ENCODE results near the gene VKORC1L1.
"Not testable (repeated sequence)": the region's sequence is repeated elsewhere in the genome, so short reads cannot be mapped to it uniquely, and the experiment has no call there.

The VKORC1L1 gene

DNA sequence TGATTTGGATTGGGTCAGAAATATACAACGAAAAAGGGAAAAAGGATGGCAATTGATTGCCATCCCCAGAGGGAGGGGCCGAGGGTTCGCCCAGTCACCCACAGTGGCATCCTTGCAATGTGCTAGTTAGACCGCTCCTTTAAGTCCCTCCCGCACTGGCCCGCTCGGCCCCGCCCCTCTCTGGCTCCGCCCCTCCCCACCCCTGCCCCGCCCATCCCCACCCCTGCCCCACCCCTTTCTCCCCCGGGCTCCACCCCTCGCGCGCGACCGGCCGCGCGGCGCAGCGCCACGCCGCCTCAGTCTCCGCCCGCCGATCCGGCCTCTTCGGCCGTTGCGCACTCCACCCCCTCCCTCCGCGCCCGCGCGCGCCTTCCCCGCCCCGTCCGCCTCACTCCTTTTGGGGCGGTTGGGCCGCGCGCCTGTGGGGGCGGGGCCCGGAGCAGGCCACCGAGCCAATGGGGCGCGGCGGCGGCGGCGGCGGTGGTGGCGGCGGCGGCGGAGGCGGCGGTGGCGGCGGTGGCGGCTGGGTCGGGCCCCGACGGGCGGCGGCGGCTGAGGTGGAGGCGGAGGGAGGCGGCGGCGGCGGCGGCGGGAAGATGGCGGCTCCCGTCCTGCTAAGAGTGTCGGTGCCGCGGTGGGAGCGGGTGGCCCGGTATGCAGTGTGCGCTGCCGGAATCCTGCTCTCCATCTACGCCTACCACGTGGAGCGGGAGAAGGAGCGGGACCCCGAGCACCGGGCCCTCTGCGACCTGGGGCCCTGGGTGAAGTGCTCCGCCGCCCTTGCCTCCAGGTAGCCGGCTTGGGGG is at the start of gene VKORC1L1:
TSS of gene VKORC1L1 (plus strand) at position 299 of the 806 bp plus-strand sequence. CDS start at position 597, 298 bp downstream.
- peak; percentile 96 for DNase-seq (ENCODE audit: low spot score)

DNA sequence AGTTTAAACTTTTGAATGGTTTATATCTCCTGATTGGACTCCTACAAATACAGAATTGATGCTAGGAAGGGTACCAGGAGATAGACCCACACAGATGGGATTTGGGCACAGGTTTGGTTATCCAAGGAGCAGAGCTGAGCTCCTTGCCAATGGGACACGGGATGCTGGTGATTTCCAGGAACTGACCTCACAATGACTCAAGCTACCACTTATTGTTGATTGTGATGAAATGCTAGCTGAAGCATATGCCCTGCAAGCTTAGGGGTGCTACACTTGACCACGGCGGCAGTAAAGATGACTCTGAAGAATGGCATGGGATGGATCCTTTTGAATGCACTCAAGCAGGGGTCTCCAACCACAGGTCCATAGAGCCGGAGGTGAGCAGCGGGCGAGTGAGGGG is 45.5 kb upstream of the VKORC1L1 start:
- DNase-seq (ENCODE audit: low spot score), result no peak

DNA sequence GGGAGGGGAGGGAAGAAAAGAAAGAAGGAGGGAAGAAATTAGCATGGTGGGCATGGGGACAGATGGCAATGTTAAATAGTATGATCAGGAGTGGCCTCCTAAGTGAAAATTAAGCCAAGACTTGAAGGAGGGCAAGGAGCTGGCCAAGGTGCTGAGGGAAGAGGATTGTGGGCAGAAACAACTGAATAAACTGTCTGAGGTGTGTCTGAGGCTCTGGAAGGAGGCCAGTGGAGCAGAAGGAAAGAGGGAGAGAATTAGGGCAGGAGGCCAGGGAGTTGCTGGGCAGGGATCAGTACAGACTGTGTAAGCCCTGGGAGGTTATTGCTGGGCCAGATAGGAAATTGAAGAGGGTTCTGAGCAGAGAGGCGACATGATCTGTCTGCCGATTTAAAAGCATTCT is 40.6 kb upstream of the VKORC1L1 start:
- no peak for DNase-seq (ENCODE audit: low spot score)

DNA sequence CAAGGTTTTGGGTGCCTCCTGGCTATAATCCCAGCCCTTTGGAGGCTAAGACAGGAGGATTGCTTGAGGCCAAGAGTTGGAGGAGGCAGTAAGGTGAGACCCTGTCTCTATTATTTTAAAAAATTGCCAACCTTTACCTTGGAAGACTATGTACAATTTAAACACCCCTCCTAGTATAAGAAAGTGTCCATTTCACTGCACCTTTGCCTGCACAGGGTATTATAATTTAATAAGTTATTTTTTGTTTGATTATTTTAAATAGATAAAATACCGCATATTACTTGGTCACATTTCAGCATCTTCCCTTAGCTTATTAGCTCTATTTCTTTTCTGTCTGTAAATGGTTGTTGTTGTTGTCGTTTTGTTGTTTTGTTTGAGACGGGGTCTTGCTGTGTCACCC is 36.2 kb upstream of the VKORC1L1 start:
- DNase-seq (ENCODE audit: low spot score), result not testable (repeated sequence)

DNA sequence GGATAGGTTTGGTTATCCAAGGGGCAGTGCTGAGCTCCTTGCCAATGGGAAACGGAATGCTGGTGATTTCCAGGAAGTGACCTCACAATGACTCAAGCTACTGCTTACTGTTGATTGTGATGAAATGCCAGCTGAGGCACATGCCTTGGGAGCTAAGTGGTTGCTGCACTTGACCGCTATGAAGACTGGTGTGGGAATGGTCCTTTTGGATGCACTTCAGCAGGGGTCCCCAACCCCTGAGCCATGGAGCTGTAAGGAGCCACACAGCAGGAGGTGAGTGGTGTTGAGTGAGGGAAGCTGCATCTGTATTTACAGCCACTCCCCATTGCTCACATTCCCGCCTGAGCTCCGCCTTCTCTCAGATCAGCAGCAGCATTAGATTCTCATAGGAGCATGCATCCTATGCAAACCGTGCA is 35.3 kb upstream of the VKORC1L1 start:
- not testable (repeated sequence) for DNase-seq (ENCODE audit: low spot score)

DNA sequence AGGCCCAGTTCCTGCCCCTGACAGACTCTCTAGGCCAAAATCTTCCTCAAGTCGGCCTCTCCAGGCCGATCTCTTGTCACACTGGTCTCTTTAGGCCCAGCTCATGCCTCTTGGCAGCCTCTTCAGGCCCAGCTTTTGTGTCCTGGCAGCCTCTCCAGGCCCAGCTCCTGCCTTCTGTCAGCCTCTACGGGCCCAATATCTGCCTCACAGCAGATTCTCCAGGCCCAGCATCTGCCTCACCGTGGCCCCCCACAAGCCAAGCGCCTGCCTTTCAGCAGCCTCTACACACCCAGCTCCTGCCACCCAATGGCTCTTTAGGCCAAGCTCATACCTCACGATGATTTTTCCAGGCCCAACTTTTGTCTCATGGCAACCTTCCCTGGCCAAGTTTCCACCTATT is 33.0 kb upstream of the VKORC1L1 start:
- no peak for DNase-seq (ENCODE audit: low spot score)

DNA sequence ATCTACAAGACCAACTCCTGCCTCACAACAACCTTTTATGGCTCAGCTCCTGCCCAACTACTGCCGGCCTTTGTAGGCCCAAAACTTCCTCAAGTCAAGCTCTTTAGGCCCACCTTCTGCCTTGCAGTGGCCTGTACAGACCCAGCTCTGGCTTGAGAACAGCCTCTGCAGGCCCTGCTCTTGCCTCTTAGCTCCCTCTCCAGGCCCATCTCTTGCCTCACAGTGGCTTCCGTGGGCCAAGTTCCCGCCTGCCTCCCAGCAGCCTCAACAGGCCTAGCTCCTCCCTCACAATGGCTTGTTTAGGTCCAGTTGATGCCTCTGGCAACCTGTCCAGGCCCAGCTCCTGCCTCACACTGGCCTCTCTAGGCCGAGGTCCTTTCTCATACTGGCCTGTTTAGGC is 32.4 kb upstream of the VKORC1L1 start:
- no peak for DNase-seq (ENCODE audit: low spot score)

DNA sequence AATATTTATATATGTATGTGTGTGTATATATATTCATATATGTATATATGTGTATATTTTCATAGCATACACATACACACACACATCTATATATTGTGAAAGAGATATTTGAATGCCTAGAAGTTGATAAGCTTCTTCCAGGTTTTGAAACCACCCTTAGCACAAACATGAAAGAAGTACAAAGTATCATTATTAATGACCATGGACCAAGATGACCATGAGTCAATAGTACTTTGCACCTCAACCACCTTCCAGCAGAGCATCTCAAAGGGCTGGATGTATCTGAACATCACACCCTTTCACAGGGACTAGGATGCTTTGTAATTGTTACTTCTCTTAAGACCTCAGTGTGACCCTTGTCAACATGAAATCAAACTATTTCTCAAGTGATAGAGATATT is 29.3 kb upstream of the VKORC1L1 start:
- not testable (repeated sequence) for DNase-seq (ENCODE audit: low spot score)

DNA sequence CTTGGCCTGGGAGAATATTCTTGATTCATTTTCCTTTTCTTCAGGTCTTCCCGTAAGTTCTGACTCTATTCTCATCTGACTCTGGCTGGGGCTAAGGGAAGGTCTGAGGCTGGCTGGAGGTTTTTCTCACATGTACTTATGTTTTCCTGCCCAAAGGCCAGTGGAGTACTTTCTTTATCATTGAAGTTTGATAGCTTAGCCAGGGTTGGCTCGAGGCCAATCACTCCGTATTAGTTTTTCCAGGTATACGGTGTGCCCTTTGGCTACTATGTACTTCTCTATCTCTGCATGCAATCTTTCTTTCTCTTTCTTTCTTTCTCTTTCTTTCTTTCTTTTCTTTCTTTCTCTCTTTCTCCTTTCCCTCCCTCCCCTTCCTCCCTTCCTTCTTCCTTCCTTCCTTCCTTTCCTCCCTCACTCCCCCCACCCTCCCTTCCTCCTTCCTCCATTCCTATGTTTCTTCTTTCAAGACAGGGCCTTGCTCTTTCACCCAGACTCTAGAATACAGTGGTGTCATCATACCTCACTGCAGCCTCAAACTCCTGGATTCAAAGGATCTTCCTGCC is 26.8 kb upstream of the VKORC1L1 start:
- DNase-seq (ENCODE audit: low spot score), result no peak

DNA sequence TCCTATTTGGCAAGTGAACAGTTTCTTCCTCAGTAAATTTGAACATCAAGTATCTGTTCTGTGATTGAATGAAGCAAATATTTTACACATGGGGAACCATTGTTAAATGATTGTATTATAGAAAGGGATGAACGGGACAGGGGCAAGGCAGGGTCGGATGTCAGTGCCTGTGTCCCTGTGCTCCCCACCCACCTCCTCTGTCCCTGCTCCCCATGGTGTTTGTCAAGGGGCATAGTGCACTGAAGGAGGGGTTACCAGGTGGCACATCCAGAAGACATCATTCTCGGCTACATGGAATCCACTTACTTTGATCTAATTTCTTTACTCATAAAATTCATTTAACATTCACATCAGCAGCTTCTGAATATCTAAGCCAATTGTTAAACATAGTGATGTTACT is 19.4 kb upstream of the VKORC1L1 start:
- not testable (repeated sequence) for DNase-seq (ENCODE audit: low spot score)

DNA sequence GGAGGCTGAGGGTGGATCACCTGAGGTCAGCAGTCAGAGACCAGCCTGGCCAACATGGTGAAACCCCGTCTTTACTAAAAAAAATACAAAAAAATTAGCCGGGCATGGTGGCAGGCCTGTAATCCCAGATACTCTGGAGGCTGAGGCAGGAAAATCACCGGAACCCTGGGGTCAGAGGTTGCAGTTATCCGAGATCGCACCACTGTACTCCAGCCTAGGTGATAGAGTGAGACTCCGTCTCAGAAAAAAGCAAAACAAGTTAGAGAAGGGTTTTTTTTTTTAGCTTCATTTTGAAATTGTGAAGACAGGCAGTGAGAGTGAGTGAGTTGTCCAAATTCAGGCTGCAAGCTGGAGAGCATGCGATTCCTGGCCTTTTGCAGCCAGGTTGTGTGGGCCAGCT is 19.0 kb upstream of the VKORC1L1 start:
- not testable (repeated sequence) for DNase-seq (ENCODE audit: low spot score)

DNA sequence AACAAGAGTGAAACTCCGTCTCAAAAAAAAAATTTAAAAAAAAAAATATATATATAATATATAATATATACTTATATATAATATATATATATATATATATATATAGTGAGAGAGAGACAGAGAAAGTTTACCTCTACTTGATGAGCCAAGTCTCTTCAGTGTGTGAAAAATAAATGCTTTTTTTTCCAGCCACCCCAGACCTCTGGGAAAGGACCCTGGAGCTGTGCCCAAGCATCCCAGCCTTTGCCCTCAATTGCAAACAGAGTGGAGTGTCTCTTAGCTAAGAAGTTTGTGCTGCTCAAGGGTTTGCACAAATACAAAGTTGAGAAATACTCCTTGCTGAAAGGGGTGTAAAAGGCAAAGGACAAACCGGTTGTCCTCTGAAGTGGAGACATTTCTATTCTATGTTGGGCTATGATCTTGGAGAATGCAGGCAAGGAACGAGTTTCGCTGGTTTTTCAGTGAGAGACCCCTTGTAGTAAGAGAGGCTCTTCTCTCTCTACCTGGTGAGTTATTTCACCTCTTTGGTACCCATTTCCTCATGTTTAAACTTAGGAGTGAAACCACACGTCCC is 15.5 kb upstream of the VKORC1L1 start:
- DNase-seq (ENCODE audit: low spot score), result not testable (repeated sequence)

DNA sequence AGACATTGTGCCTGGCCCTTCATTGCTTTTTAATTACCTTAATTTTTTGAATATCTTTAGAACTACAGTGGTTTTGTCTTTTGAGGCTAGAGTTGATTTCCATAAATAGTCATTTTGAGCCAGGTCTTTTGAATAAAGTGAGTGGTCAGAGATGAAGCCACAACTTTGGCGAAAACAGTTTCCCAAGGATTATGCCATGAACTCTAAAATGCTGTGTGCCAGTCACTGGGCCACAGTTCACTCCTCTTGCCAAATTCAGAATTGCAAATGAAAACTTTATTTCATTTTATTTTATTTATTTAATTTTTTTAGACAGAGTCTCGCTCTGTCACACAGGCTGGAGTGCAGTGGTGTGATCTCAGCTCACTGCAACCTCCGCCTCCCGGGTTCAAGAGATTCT is 14.2 kb upstream of the VKORC1L1 start:
- DNase-seq (ENCODE audit: low spot score), result not testable (repeated sequence)

DNA sequence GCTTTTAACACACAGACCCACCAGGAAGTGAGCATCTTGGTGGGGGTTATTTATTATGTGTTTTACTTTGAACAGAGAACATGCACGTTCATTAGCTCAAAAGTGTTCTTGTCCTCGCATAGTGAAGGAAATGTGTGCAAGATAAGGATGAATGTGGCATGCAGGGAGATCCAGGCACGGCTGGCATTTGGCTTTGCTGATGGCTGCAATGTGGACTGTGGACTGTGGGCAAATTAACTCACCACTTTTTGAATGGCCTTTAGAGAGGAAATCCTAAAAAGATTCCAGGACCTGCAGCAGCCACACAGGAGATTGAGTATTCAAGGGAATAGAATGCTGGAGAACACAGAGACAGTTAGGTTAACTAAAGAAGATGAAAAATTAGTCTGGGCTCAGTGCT is 6.6 kb upstream of the VKORC1L1 start:
- DNase-seq (ENCODE audit: low spot score), result not testable (repeated sequence)

DNA sequence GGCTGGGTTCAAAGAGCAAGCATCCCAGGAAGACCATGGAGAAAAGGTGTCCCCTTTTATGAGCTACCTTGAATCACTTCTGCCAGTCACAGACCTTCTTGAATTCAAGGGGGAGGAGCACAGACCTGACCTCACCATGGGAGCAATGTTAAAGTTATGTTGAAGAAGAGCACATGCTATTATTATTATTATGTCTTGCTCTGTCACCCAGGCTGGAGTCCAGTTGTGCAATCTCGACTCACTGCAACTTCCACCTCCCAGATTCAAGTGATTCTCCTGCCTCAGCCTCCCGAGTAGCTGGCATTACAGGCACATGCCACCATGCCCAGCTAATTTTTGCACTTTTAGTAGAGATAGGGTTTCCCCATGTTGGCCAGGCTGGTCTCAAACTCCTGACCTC is 5.2 kb upstream of the VKORC1L1 start:
- not testable (repeated sequence) for DNase-seq (ENCODE audit: low spot score)

DNA sequence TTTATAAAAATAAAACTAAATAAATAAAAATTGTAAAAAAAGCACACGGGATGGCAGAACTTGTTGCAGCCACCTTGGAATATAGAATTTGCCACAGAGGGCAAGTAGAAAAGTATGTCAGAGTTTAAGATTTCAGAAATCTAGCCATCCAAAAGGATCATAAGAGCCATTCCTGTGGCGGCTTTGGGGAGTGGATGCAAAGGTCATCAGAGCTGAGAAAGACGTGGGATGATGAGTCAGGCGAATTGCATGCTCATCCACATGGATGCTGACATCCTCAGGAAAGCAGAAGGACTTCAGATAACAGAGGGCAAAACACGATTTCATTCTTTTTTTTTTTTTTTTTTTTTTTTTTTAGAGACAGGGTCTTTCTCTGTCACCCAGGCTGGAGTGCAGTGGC is 3.6 kb upstream of the VKORC1L1 start:
- DNase-seq (ENCODE audit: low spot score), result not testable (repeated sequence)

DNA sequence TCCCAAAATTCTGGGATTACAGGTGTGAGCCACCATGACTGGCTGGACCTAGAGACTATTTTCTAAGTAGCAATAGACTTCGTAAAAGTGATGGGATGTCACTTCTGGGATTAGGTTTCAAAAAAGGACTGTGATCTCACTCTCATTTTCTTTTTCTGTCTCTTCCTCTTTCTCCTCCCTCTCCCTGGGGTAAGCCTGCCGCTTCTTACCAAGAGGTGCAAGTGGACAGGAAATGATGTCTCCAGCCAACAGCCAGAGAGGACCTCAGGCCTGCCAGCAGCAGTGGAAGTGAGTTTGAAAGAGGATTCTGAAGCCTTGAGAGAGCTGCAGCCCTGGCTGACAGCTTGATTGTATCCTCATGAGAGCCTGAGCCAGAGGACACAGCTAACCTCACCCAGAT is 1.4 kb upstream of the VKORC1L1 start:
- not testable (repeated sequence) for DNase-seq (ENCODE audit: low spot score)

DNA sequence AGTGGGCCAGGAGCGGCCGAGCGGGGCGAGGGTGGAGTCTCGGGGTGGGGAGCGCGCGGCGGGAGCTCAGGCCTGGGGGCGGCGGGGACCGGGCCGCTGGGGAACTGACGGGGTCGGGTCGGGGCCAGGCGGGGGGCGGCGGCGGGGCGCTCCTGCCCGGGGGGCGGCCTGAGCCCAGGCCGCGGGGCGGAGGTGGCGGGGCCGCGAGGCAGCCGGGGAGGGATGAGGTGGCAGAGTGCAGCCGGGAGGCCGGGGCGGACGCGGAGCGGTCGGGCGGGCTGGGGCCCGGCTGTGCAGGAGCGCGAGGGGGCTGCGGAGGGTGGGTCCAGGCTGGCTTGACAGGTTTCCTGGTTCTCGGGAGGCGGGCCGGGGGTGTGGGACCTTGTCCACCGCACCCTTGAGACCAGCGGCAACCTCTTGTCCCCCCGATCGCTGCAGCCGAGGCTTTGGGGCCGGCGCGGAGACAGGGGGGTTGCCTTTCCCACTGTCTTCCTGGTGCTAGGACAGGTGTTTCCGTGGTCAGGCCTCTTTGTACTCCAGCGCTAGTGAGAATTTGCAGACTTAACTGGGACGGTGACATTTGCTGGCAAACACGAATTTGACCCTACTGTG is 814 bp downstream of the VKORC1L1 start:
- not testable (repeated sequence) for DNase-seq (ENCODE audit: low spot score)

DNA sequence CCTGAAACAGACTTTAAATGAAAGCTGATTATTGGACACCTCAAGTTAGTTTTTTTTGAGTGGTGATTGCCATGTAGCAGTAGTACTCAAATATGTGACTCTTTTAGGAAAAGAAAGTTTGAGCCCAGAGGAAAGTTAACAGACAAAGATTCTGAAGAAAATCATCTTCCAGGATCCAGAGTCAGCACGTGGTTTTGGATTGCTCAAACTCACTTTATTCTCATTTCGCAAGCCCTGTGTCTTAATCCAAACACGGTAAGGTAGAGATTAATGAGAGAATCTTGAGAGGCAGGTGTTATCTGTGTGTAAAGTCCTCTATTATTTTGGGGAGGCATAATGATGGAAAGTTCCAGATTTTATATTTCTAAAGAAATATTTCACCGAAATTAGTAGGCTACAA is 2.8 kb downstream of the VKORC1L1 start:
- not testable (repeated sequence) for DNase-seq (ENCODE audit: low spot score)

DNA sequence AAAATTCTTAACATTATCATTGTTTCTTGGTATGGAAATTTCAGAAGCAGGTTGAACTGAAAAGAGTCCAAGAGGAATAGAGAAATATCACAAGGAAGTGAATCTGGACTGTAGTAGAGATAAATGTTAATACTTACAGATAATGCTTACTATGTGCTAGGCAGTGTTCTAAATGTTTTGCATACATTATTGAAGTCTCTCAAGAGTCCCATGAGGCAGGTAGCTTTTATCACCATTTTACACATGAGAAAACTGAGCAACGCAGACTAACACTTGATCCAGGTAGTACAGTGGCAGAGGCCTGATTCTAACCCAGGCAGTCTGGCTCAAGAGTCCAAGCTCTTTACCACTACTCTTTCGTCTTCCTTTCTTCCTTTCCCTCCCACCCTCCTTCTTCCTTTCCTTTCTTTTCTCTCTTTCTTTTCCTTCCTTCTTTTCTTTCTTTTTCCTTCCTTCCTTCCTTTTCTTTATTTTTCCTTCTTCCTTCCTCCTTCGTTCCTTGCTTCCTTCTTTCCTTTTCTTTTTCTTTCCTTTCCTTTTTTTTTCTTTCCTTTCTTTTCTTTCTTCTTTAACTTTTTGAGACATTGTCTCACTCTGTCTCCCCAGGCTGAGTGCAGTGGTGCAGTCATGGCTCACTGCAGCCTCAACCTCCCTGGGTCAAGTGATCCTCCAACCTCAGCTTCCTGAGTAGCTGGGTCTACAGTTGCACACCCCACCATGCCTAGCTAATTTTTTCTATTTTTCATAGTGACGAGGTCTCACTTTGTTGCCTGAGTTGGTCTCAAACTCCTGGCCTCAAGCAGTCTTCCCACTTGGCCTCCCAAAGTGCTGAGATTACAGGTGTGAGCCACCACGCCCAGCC is 6.6 kb downstream of the VKORC1L1 start:
- not testable (repeated sequence) for DNase-seq (ENCODE audit: low spot score)

DNA sequence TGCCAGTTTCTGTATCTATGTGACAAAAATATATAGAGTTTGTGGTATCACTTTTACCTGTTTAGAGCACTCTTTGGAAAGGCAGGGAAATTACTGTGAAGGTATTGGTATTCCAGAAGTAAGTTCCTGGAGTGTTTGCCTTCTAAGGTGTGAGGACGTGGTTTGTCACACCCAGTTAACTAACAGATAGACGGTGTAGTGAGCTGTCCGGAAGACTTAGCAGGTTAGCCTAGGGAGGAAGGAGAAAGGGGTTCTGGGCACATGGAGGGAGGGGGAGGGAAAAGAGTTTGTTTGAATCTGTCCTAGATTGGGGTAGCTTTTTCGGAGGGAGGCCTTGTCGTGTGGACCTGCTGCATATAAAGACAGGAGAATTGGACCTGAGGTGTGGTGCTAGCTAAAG is 7.4 kb downstream of the VKORC1L1 start:
- DNase-seq (ENCODE audit: low spot score), result not testable (repeated sequence)

DNA sequence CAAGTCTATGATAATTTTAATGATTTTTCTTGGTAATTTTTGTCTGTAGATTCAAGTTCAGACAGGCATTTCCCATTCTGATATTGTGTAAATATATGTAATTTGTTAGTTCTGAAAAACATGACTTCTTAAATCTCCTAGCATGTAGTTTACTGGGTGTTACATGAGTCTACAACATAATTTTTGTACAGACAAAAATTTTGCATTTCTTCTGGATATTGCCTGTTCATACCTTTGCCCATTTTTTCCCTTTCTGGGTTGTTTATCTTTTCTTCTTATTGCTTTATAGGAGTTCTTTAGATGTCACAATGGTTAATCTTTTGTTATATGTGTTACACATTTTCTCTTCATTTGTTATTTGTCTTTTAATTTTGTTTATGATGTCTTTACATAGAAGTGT is 12.1 kb downstream of the VKORC1L1 start:
- not testable (repeated sequence) for DNase-seq (ENCODE audit: low spot score)

All from CD4-positive, alpha-beta T cell treated with Interleukin-15 for 4 hours (primary cell).